GM12878 (cell line): ENCODE results near the gene SUPT3H.

Source experiments
- CEBPB ChIP-seq, 2 experiments: fragments of 150-350 bp in 1 of 2; IDR thresholded peaks; 2 replicates each; pipeline ENCODE4 v1.6.1; 2012 to 2014; ENCODE audit warnings: low read depth in 2 of 2, low read length in 2 of 2, borderline replicate concordance in 1 of 2, inconsistent platforms in 1 of 2
- CREB1 ChIP-seq: IDR thresholded peaks from 2 replicates; pipeline ENCODE4 v1.6.1; 2012; ENCODE audit warnings: low read depth, mild to moderate bottlenecking, inconsistent platforms
- ESRRA ChIP-seq: IDR thresholded peaks from 2 replicates; pipeline ENCODE4 v1.6.1; 2012; ENCODE audit warnings: mild to moderate bottlenecking, low read length, improper control_type of control experiment
- KDM1A ChIP-seq: fragments of 200-600 bp; sonication (generic); IDR thresholded peaks from 2 replicates; pipeline ENCODE4 v1.6.1; 2016; ENCODE audit warnings: borderline replicate concordance
- MAX ChIP-seq: IDR thresholded peaks from 2 replicates; pipeline ENCODE4 v1.6.1; 2012; ENCODE audit warnings: low read depth, low read length, improper control_type of control experiment
- MLLT1 ChIP-seq: fragments of 450-650 bp; IDR thresholded peaks from 2 replicates; pipeline ENCODE4 v1.6.1; 2016; ENCODE audit warnings: mild to moderate bottlenecking
- POLR2A ChIP-seq: IDR thresholded peaks from 2 replicates; pipeline ENCODE4 v1.6.1; 2011; ENCODE audit warnings: low read depth, mild to moderate bottlenecking, low read length
- REST ChIP-seq: IDR thresholded peaks from 2 replicates; pipeline ENCODE4 v1.6.1; 2012; ENCODE audit warnings: mild to moderate bottlenecking, low read depth, low read length
- TARDBP ChIP-seq: IDR thresholded peaks from 2 replicates; pipeline ENCODE4 v1.6.1; 2016; ENCODE audit warnings: borderline replicate concordance
- ZBTB33 ChIP-seq: fragments of 450-650 bp; IDR thresholded peaks from 2 replicates; pipeline ENCODE4 v1.6.1; 2017; ENCODE audit warnings: mild to moderate bottlenecking
- TF ChIP-seq, protein P1 (sequence below): fragments of 450-650 bp; IDR thresholded peaks from 2 replicates; pipeline ENCODE4 v1.6.1; 2017; ENCODE audit warnings: low read depth, mild to moderate bottlenecking, moderate library complexity
- TF ChIP-seq, protein P2 (sequence below): fragments of 450-650 bp; IDR thresholded peaks from 2 replicates; pipeline ENCODE4 v1.6.1; 2017; ENCODE audit warnings: antibody characterized with exemption, mild to moderate bottlenecking, moderate library complexity

GRCh38 chr6:45000833-45001232 is 376.9 kb downstream of the SUPT3H start:
- TF ChIP-seq POLR2A (no peak), MLLT1 (no peak), CREB1 (no peak), TARDBP (no peak), CEBPB (IDR thresholded peaks at IDR 0.05; ENCODE audit: borderline replicate concordance in 1 of 2, low read depth in 2 of 2, low read length in 2 of 2) (no peak), REST (no peak), MAX (no peak), ZBTB33 (no peak), KDM1A (no peak), ESRRA (no peak)
- TF ChIP-seq, protein P1, sequence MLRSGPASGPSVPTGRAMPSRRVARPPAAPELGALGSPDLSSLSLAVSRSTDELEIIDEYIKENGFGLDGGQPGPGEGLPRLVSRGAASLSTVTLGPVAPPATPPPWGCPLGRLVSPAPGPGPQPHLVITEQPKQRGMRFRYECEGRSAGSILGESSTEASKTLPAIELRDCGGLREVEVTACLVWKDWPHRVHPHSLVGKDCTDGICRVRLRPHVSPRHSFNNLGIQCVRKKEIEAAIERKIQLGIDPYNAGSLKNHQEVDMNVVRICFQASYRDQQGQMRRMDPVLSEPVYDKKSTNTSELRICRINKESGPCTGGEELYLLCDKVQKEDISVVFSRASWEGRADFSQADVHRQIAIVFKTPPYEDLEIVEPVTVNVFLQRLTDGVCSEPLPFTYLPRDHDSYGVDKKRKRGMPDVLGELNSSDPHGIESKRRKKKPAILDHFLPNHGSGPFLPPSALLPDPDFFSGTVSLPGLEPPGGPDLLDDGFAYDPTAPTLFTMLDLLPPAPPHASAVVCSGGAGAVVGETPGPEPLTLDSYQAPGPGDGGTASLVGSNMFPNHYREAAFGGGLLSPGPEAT, result no peak
- TF ChIP-seq, protein P2, sequence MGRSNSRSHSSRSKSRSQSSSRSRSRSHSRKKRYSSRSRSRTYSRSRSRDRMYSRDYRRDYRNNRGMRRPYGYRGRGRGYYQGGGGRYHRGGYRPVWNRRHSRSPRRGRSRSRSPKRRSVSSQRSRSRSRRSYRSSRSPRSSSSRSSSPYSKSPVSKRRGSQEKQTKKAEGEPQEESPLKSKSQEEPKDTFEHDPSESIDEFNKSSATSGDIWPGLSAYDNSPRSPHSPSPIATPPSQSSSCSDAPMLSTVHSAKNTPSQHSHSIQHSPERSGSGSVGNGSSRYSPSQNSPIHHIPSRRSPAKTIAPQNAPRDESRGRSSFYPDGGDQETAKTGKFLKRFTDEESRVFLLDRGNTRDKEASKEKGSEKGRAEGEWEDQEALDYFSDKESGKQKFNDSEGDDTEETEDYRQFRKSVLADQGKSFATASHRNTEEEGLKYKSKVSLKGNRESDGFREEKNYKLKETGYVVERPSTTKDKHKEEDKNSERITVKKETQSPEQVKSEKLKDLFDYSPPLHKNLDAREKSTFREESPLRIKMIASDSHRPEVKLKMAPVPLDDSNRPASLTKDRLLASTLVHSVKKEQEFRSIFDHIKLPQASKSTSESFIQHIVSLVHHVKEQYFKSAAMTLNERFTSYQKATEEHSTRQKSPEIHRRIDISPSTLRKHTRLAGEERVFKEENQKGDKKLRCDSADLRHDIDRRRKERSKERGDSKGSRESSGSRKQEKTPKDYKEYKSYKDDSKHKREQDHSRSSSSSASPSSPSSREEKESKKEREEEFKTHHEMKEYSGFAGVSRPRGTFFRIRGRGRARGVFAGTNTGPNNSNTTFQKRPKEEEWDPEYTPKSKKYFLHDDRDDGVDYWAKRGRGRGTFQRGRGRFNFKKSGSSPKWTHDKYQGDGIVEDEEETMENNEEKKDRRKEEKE, result no peak
